GM12801 (cell line): ENCODE results near the gene CR1.

Source experiments
- CTCF ChIP-seq: IDR thresholded peaks from one replicate; pipeline ENCODE4 v1.5.1; 2011; ENCODE audit warnings: control low read depth; ENCODE audit not compliant: insufficient read length; ENCODE audit errors: extremely low read depth

The CR1 gene

GRCh38 chr1:207495801-207496792 lies at the start of gene CR1:
Gene CR1, plus strand, starts transcription at chr1:207496157. Its CDS starts 111 bp downstream, at chr1:207496268.
- TF ChIP-seq CTCF, result no peak

- TF ChIP-seq CTCF, result no peak
Observed at GRCh38 chr1:207453710-207454045, 42.3 kb upstream of the CR1 start.

GRCh38 chr1:207454046-207454964 lies 41.7 kb upstream of the CR1 start, which contains the start of gene CR2:
Gene CR2, plus strand, starts transcription at chr1:207454328. Its CDS starts 91 bp downstream, at chr1:207454419.
- no peak for TF ChIP-seq CTCF

- no peak for TF ChIP-seq CTCF
Observed at GRCh38 chr1:207455183-207455754, 40.7 kb upstream of the CR1 start.

GRCh38 chr1:207458414-207458813 lies 37.5 kb upstream of the CR1 start:
- TF ChIP-seq CTCF, result no peak

GRCh38 chr1:207459008-207459407 lies 36.9 kb upstream of the CR1 start:
- TF ChIP-seq CTCF, result no peak

GRCh38 chr1:207461649-207462048 lies 34.3 kb upstream of the CR1 start:
- no peak for TF ChIP-seq CTCF
